Spinal cord (tissue), 10 donors: ENCODE results near the gene LIN7C. TPM values are rescaled to one million over a fixed set of nuclear protein-coding genes. Genes with fewer than 3 reads are reported as not detected.
"Not testable (repeated sequence)": the region's sequence is repeated elsewhere in the genome, so short reads cannot be mapped to it uniquely, and the experiment has no call there.

Experiments
- DNase-seq, 6 donors: peaks; one replicate each; pipeline versions ENCODE4 v3.0.0 to v3.0.0-alpha.2; 2013 to 2015; ENCODE audit warnings: low spot score in 6 of 6, low read depth in 4 of 6
- H3K27ac ChIP-seq: one replicate; pipeline ENCODE4 v1.5.1; 2013; ENCODE audit warnings: low read depth, low read length, control low read depth
- H3K27me3 ChIP-seq: one replicate; pipeline ENCODE4 v1.6.1; 2013; ENCODE audit warnings: low read length; ENCODE audit not compliant: control insufficient read depth, insufficient read depth
- H3K36me3 ChIP-seq: one replicate; pipeline ENCODE4 v1.6.1; 2013; ENCODE audit warnings: low read length; ENCODE audit not compliant: control insufficient read depth, insufficient read depth
- H3K4me1 ChIP-seq: one replicate; pipeline ENCODE4 v1.6.1; 2013; ENCODE audit warnings: low read length; ENCODE audit not compliant: control insufficient read depth, insufficient read depth
- H3K4me3 ChIP-seq: one replicate; pipeline ENCODE4 v1.5.1; 2013; ENCODE audit warnings: low read depth, low read length, control low read depth
- H3K9me3 ChIP-seq: one replicate; pipeline ENCODE4 v1.6.1; 2013; ENCODE audit warnings: low read length; ENCODE audit not compliant: control insufficient read depth, insufficient read depth
- WGBS: methylation state at CpG from one replicate; pipeline ENCODE4 v1.1.5; 2013; ENCODE audit warnings: missing lambda C conversion rate; ENCODE audit not compliant: insufficient coverage; 5-methylcytosine and 5-hydroxymethylcytosine counted together
- polyA plus RNA-seq, 2 donors: library from polyadenylated mRNA; unstranded; fragments of 120-200 nt; gene quantifications; one replicate each; pipeline ENCODE4 v1.2.1, GENCODE V29; 2013; ENCODE audit not compliant: insufficient read length in 2 of 2
- total RNA-seq, 2 donors: library from RNA; depleted of rRNA in 1 of 2; stranded (reverse); fragments of 120-200 nt in 1 of 2; fragments of >200 nt in 1 of 2; gene quantifications; one replicate each; pipeline versions ENCODE4 v1.2.3 to v1.2.4, GENCODE V29; 2013 to 2014
- donor health status: healthy.

The LIN7C gene
- total and polyA plus RNA-seq, 4 donors: 34.3 to 167 (median 63.1) TPM

GRCh38 chr11:27535103-27535502 is 28.5 kb upstream of the LIN7C start:
- no peaks in the 10 kb centered on the region for H3K9me3 ChIP-seq
- no peaks in the 10 kb centered on the region for H3K4me1 ChIP-seq
- H3K4me3 ChIP-seq: no peak overlapping the region
- no CpG with 5 or more reads among the region's 2 CpGs for WGBS
- no peak for DNase-seq
- H3K27me3 ChIP-seq: no peaks in the 10 kb centered on the region
- H3K27ac ChIP-seq: no peak overlapping the region
- H3K36me3 ChIP-seq: no peaks in the 10 kb centered on the region

GRCh38 chr11:27532652-27533325 is 26.2 kb upstream of the LIN7C start:
- Histone ChIP-seq H3K27ac (no peak overlapping the region), H3K36me3 (no peaks in the 10 kb centered on the region), H3K4me1 (no peaks in the 10 kb centered on the region), H3K9me3 (no peaks in the 10 kb centered on the region), H3K27me3 (no peaks in the 10 kb centered on the region), H3K4me3 (no peak overlapping the region)
- WGBS: 78% methylated on average over 1 of the region's 4 CpGs
- DNase-seq: peak in 1 of 6 donors; percentile 10

GRCh38 chr11:27528712-27529111 is 22.1 kb upstream of the LIN7C start:
- Histone ChIP-seq H3K4me1 (no peaks in the 10 kb centered on the region), H3K4me3 (no peak overlapping the region), H3K27me3 (no peaks in the 10 kb centered on the region), H3K9me3 (no peaks in the 10 kb centered on the region), H3K27ac (no peak overlapping the region), H3K36me3 (no peaks in the 10 kb centered on the region)
- peak in 1 of 6 donors; percentile 38 for DNase-seq

- no peak overlapping the region for H3K27ac ChIP-seq
- no peak for DNase-seq
- no peaks in the 10 kb centered on the region for H3K4me1 ChIP-seq
- no peaks in the 10 kb centered on the region for H3K36me3 ChIP-seq
- no peaks in the 10 kb centered on the region for H3K27me3 ChIP-seq
- 89% methylated on average over 1 of the region's 2 CpGs for WGBS
- no peaks in the 10 kb centered on the region for H3K9me3 ChIP-seq
- H3K4me3 ChIP-seq: no peak overlapping the region
These were observed 20.0 kb upstream of the LIN7C start for GRCh38 chr11:27526535-27526934.

GRCh38 chr11:27525824-27526516 is 19.4 kb upstream of the LIN7C start:
- WGBS: no CpG with 5 or more reads among the region's 4 CpGs
- no peaks in the 10 kb centered on the region for H3K4me1 ChIP-seq

GRCh38 chr11:27524155-27524554 is 17.6 kb upstream of the LIN7C start:
- no peak for DNase-seq
- H3K4me3 ChIP-seq: no peak overlapping the region
- H3K4me1 ChIP-seq: no peaks in the 10 kb centered on the region
- H3K9me3 ChIP-seq: no peaks in the 10 kb centered on the region
- H3K36me3 ChIP-seq: no peaks in the 10 kb centered on the region
- no peak overlapping the region for H3K27ac ChIP-seq
- H3K27me3 ChIP-seq: no peaks in the 10 kb centered on the region
- WGBS: 74% methylated on average over 4 of the region's 5 CpGs

More at GRCh38 chr11:27525824-27526516, 19.4 kb upstream of the LIN7C start:
- H3K4me3 ChIP-seq: no peak overlapping the region
- H3K27ac ChIP-seq: no peak overlapping the region
- DNase-seq: no peak
- H3K9me3 ChIP-seq: no peaks in the 10 kb centered on the region
- no peaks in the 10 kb centered on the region for H3K36me3 ChIP-seq
- no peaks in the 10 kb centered on the region for H3K27me3 ChIP-seq

GRCh38 chr11:27520226-27520625 is 13.7 kb upstream of the LIN7C start:
- Histone ChIP-seq H3K9me3 (peaks cover 2% of the 10 kb centered on the region), H3K27ac (no peak overlapping the region), H3K27me3 (no peaks in the 10 kb centered on the region), H3K36me3 (no peaks in the 10 kb centered on the region), H3K4me3 (no peak overlapping the region), H3K4me1 (no peaks in the 10 kb centered on the region)
- WGBS: no CpG with 5 or more reads among the region's 3 CpGs
- no peak for DNase-seq

GRCh38 chr11:27518518-27518917 is 11.9 kb upstream of the LIN7C start:
- no peaks in the 10 kb centered on the region for H3K36me3 ChIP-seq
- no peak for DNase-seq
- peaks cover 7% of the 10 kb centered on the region for H3K9me3 ChIP-seq
- no peaks in the 10 kb centered on the region for H3K4me1 ChIP-seq
- no peak overlapping the region for H3K4me3 ChIP-seq
- H3K27me3 ChIP-seq: no peaks in the 10 kb centered on the region
- WGBS: 100% methylated on average over 1 of the region's 2 CpGs
- H3K27ac ChIP-seq: no peak overlapping the region

- not testable (repeated sequence) for H3K27ac ChIP-seq, DNase-seq, H3K9me3 ChIP-seq, H3K36me3 ChIP-seq, H3K4me3 ChIP-seq, H3K27me3 ChIP-seq, H3K4me1 ChIP-seq
- WGBS: 100% methylated on average over 1 of the region's 1 CpG
These were observed 10.9 kb upstream of the LIN7C start for GRCh38 chr11:27517490-27517889.

- no peaks in the 10 kb centered on the region for H3K36me3 ChIP-seq
- H3K27me3 ChIP-seq: no peaks in the 10 kb centered on the region
- peaks cover 7% of the 10 kb centered on the region for H3K9me3 ChIP-seq
- H3K27ac ChIP-seq: no peak overlapping the region
- DNase-seq: peak in 1 of 6 donors; percentile 88
- H3K4me3 ChIP-seq: no peak overlapping the region
- WGBS: 84% methylated on average over 4 of the region's 4 CpGs
- no peaks in the 10 kb centered on the region for H3K4me1 ChIP-seq
These were observed 8.0 kb upstream of the LIN7C start for GRCh38 chr11:27514558-27514957.
